K562 (cell line): ENCODE data around the gene CHPF. TPM values are rescaled to one million over a fixed set of nuclear protein-coding genes. Genes with fewer than 3 reads are reported as not detected.

Experiments
- ATAC-seq: fragments of 200-7000 bp; cut with Tn5 transposase; 3 replicates; pipeline ENCODE4 v1.9.1; 2020; ENCODE audit warnings: moderate library complexity
- BruUV-seq: library from RNA; stranded (reverse); fragments of 400-500 nt; replicated peaks from 2 replicates; lab custom pipeline; 2021; lab: Mats Ljungman, UMichigan
- CTCF ChIA-PET: fragments of 300-600 bp; formaldehyde crosslinking; extraction: SDS; loops from one replicate; lab custom pipeline; 2021; ENCODE audit warnings: low intra/inter-chr PET ratio; lab: Yijun Ruan, JAX
- POLR2A ChIA-PET: fragments of 300-600, 350-650 bp; sonication (Branson Sonifier 250); formaldehyde crosslinking; extraction: SDS; loops from one replicate; lab custom pipeline; 2021; ENCODE audit warnings: antibody characterized with exemption, inconsistent platforms; lab: Yijun Ruan, JAX
- DNase-seq, 4 experiments: peaks; one replicate each; pipeline versions ENCODE4 v3.0.0 to v3.0.0-alpha.2; 2011 to 2018; ENCODE audit warnings: low spot score in 3 of 4, mixed read lengths in 3 of 4; ENCODE audit errors: extremely low read depth in 1 of 4
- FAIRE-seq: peaks from 2 replicates; lab custom pipeline; 2011; peaks lifted over from hg19 to GRCh38; lab: Jason Lieb, UNC
- H2AFZ ChIP-seq: 2 replicates; pipeline ENCODE4 v1.6.0; 2011; ENCODE audit warnings: low read depth, low read length, control low read depth, inconsistent platforms
- H3K27ac ChIP-seq: fragments of 200-600 bp; 3 replicates; pipeline ENCODE4 v1.8.0; 2011; ENCODE audit warnings: low read depth, mild to moderate bottlenecking, control low read depth, inconsistent platforms, low read length, moderate library complexity, mixed read lengths; ENCODE audit errors: extremely low read depth
- H3K27me3 ChIP-seq, 2 experiments: fragments of 300-600 bp in 1 of 2; 2 replicates in 1 of 2; 3 replicates in 1 of 2; pipeline versions ENCODE4 v1.6.0 to v1.8.0; 2011; ENCODE audit warnings: inconsistent platforms in 2 of 2, low read length in 2 of 2, mild to moderate bottlenecking in 1 of 2, mixed read lengths in 1 of 2, moderate library complexity in 1 of 2; ENCODE audit not compliant: control insufficient read depth in 2 of 2, insufficient read depth in 2 of 2
- H3K36me3 ChIP-seq: fragments of 300-600 bp; 3 replicates; pipeline ENCODE4 v1.8.0; 2011; ENCODE audit warnings: mild to moderate bottlenecking, low read length, inconsistent platforms; ENCODE audit not compliant: control insufficient read depth, insufficient read depth
- H3K4me1 ChIP-seq, 2 experiments: fragments of 200-600 bp in 1 of 2; replicated peaks in 1 of 2; 2 replicates in 1 of 2; 3 replicates in 1 of 2; pipeline versions ENCODE4 v1.5.1 to v1.8.0; 2011; ENCODE audit warnings: inconsistent platforms in 2 of 2, low read length in 2 of 2, mild to moderate bottlenecking in 1 of 2, mixed read lengths in 1 of 2, moderate library complexity in 1 of 2; ENCODE audit not compliant: control insufficient read depth in 2 of 2, insufficient read depth in 2 of 2
- H3K4me2 ChIP-seq: 2 replicates; pipeline ENCODE4 v1.6.1; 2011; ENCODE audit warnings: low read length, control low read depth, inconsistent platforms, mixed read lengths; ENCODE audit not compliant: insufficient read depth
- H3K4me3 ChIP-seq: fragments of 200-600 bp; sonication (generic), shearing (Covaris generic); 2 replicates; pipeline ENCODE4 v1.5.1; 2016; ENCODE audit warnings: control low read depth, inconsistent platforms
- H3K79me2 ChIP-seq: fragments of 200-600 bp; 3 replicates; pipeline ENCODE4 v1.8.0; 2011; ENCODE audit warnings: low read length, inconsistent platforms; ENCODE audit not compliant: control insufficient read depth, insufficient read depth
- H3K9ac ChIP-seq, 2 experiments: 2 replicates each; pipeline versions ENCODE4 v1.6.0 to v1.6.1; 2011; ENCODE audit warnings: low read depth in 2 of 2, low read length in 2 of 2, control low read depth in 1 of 2, inconsistent platforms in 1 of 2, mild to moderate bottlenecking in 1 of 2, mixed read lengths in 1 of 2; ENCODE audit not compliant: insufficient read depth in 1 of 2
- H3K9me1 ChIP-seq: one replicate; pipeline ENCODE4 v1.6.0; 2011; ENCODE audit warnings: inconsistent platforms, mild to moderate bottlenecking, low read length, moderate library complexity; ENCODE audit not compliant: control insufficient read depth, insufficient read depth
- H3K9me3 ChIP-seq: replicated peaks from 2 replicates; pipeline ENCODE4 v1.5.1; 2011; ENCODE audit warnings: low read depth, low read length, inconsistent platforms; ENCODE audit not compliant: control insufficient read depth, insufficient read depth
- H4K20me1 ChIP-seq: replicated peaks from 2 replicates; pipeline ENCODE4 v1.6.1; 2011; ENCODE audit warnings: low read length, inconsistent platforms, mixed read lengths; ENCODE audit not compliant: control insufficient read depth, insufficient read depth
- CBX5 ChIP-seq: IDR thresholded peaks from 2 replicates; pipeline ENCODE4 v1.6.1; 2014; ENCODE audit warnings: low read depth, borderline replicate concordance
- POLR2G ChIP-seq: fragments of 200-400 bp; formaldehyde crosslinking; IDR thresholded peaks from 2 replicates; pipeline ENCODE4 v1.6.1; 2017; ENCODE audit warnings: low read depth, mild to moderate bottlenecking, antibody characterized with exemption, low read length, moderate library complexity
- PTTG1 ChIP-seq: fragments of 450-650 bp; IDR thresholded peaks from 2 replicates; pipeline ENCODE4 v1.6.1; 2016; ENCODE audit warnings: low read depth, mild to moderate bottlenecking, missing genetic modification characterization, missing compliant biosample characterization
- RUNX1 ChIP-seq: sonication (generic); IDR thresholded peaks from 2 replicates; pipeline ENCODE4 v1.6.1; 2016; ENCODE audit warnings: antibody characterized with exemption, low read depth
- ZBTB33 ChIP-seq: sonication (generic); formaldehyde crosslinking; IDR thresholded peaks from 2 replicates; pipeline ENCODE4 v1.8.1; 2023; ENCODE audit warnings: mild to moderate bottlenecking, missing genetic modification reagents
- ZNF408 ChIP-seq: fragments of 250-450 bp; sonication (Bioruptor Pico); IDR thresholded peaks from 2 replicates; pipeline ENCODE4 v1.4.0; 2020; ENCODE audit warnings: low read depth, mild to moderate bottlenecking, moderate library complexity
- WGBS: fragments of 100-300 bp; shearing (Covaris generic); methylation state at CpG from one replicate; pipeline ENCODE4 v1.1.6; 2016; ENCODE audit warnings: low coverage, mixed read lengths; ENCODE audit not compliant: insufficient coverage; ENCODE audit errors: missing lambda C conversion rate; 5-methylcytosine and 5-hydroxymethylcytosine counted together
- in situ Hi-C: fragments of 300-500 bp; cut with MboI; formaldehyde crosslinking; loops from 4 replicates; pipeline ENCODE4 v1.15.0; 2018; ENCODE audit warnings: inconsistent platforms, mixed read lengths
- intact Hi-C: fragments of 100-400 bp; cut with micrococcal nuclease; formaldehyde crosslinking; loops from 2 replicates; pipeline ENCODE4 v1.14.2; 2022
- polyA plus RNA-seq, 8 experiments: library from polyadenylated mRNA; depleted of rRNA in 4 of 8; stranded (reverse) in 5 of 8; unstranded in 3 of 8; fragments of >200 nt; fragmentation: Nextera tagmentation in 2 of 8; fragmentation: Illumina TruSeq in 1 of 8; extraction: Ambion mirVana in 2 of 8; extraction: Trizol in 1 of 8; gene quantifications; 2 replicates each; pipeline versions ENCODE4 v1.2.1 to v1.2.3, GENCODE V29; 2011 to 2014; ENCODE audit warnings: inconsistent platforms in 1 of 8, missing spikeins in 1 of 8
- total RNA-seq, 7 experiments: library from RNA; depleted of rRNA in 6 of 7; stranded (reverse); fragments of >200 nt in 6 of 7; fragmentation: Illumina TruSeq in 2 of 7; extraction: Trizol in 2 of 7; gene quantifications; 2 replicates each; pipeline versions ENCODE4 v1.2.1 to v1.2.3, GENCODE V29; 2011 to 2021; ENCODE audit warnings: low replicate concordance in 1 of 7

CHPF gene
- total and polyA plus RNA-seq, 9 of the 15 experiments (the other 6 are each of a cell fraction or from before 2014, with no cell fraction given) = 0.15 to 57.2 (median 7.9) TPM

DNA sequence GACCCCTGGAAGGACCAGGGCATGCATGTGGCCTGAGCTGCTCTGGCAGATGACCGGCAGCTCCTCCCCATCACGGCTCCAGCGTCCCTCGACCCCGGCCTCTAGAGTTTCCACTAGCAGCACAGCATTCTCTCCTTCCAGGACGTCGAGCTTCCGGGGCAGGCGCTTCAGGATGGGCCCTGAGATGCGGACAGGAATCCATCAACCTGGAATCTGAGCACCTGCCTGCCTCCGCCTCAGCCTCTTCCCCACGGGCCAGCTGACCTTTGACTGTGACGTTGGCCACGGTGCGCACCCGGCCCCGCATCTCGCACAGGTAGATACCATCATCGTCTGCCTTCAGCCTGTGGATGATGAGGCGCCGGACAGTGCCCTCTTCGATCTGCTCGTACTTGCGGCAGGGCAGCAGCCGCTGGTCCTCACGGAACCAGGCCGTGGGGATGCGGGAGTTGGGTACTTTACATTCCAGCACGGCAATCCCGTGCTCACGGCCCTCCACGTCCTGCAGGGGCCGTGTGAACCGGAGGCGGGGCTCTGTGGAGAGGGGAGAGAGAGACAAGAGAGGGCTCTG, 24.3 kb upstream of the CHPF start (continued):
- TF ChIP-seq ZNF408 (CRISPR knock-in tag) = no peak
- TF ChIP-seq RUNX1 = no peak
- no peak for TF ChIP-seq CBX5

GRCh38 chr2:219567131-219567530, 23.5 kb upstream of the CHPF start:
- no peaks in the 10 kb centered on the region for H3K9me3 ChIP-seq
- peaks cover 7% of the 10 kb centered on the region for H3K79me2 ChIP-seq
- ChIA-PET CTCF (no interaction called here), POLR2A (interaction anchor here (1.1 to 2.4 kb wide), 2 partner anchors 10 to 31 kb away, joined by 3 to 7 read pairs; no protein-coding TSS in a partner anchor)
- no peaks in the 10 kb centered on the region for H3K9me1 ChIP-seq
- DNase-seq (no peak), FAIRE-seq (no peak), ATAC-seq (no peak)
- peak; percentile 32; the same call in 1 of the 2 replicates for TF ChIP-seq POLR2G
- TF ChIP-seq ZBTB33 (CRISPR knock-in tag) = no peak
- TF ChIP-seq PTTG1 = no peak
- no peak overlapping the region for H2AFZ ChIP-seq
- 70% methylated on average over 4 of the region's 18 CpGs for WGBS
- peaks cover 8% of the 10 kb centered on the region; the same call in 1 of the 3 replicates for H3K36me3 ChIP-seq
- in situ Hi-C loops (no loop called here), intact Hi-C loops (no loop called here)
- no peaks in the 10 kb centered on the region for H4K20me1 ChIP-seq
- H3K4me2 ChIP-seq = no peak overlapping the region
- H3K4me1 ChIP-seq = peaks cover under 1 to 42% of the 10 kb centered on the region in 2 experiments; a peak in 4 of 5 replicates
- no peaks in the 10 kb centered on the region for H3K27me3 ChIP-seq
- H3K27ac ChIP-seq = no peak overlapping the region
- no peak overlapping the region for H3K9ac ChIP-seq
- no peak overlapping the region for H3K4me3 ChIP-seq
- no TSS peak for BruUV-seq
